ENCODE results near the gene ESF1. TPM values are rescaled to one million over a fixed set of nuclear protein-coding genes. Genes with fewer than 3 reads are reported as not detected.

Gene ESF1
- total and polyA plus RNA-seq, 10 of the 15 experiments (the other 5 are each of a cell fraction or from before 2014, with no cell fraction given), result 9.2 to 36.2 (median 18.4) TPM

DNA sequence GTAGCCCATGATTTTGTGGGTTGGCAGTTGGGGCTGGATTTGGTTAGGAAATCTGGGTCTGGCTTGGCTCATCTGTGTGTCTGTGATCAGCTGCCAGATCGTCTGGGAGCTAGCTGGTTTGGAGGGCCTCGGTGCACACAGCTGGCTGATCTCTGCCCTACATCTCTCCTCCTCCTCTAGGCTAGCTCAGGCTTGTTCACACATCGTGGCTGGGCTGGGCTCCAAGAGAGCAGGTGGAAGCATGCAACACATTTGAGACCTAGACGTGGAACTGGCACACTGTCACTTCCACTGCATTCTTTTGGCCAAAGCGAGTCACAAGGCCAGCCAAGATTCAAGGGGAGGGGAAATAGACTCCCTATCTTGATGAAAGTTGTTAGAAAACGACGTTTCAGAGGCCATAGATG lies 16.0 kb upstream of the ESF1 start:
- WGBS (ENCODE audit: insufficient coverage, insufficient replicate concordance, low lambda C conversion rate, missing lambda C conversion rate), result 97% methylated on average over 7 of the region's 7 CpGs
- intact Hi-C loops (cut with micrococcal nuclease; ENCODE audit: unreplicated experiment), result no loop called here
- ChIA-PET RAD21 (ENCODE audit: unreplicated experiment) (no interaction called here), CTCF (interaction anchor here (2.1 kb wide), 1 partner anchor 13 kb away, joined by 16 read pairs; no protein-coding TSS in a partner anchor), SMC1A (ENCODE audit: uncharacterized antibody, unreplicated experiment) (interaction anchor here (0.7 to 0.8 kb wide), 2 partner anchors 19 to 24 kb away, joined by 3 to 4 read pairs; no protein-coding TSS in a partner anchor), POLR2A (no interaction called here)
- Histone ChIP-seq H3K27ac (ENCODE audit: control insufficient read depth, insufficient read depth) (no peak overlapping the region), H3K4me1 (ENCODE audit: control insufficient read depth, insufficient read depth, low read length) (no peaks in the 10 kb centered on the region), H2AFZ (ENCODE audit: control insufficient read depth, low read depth, low read length) (no peak overlapping the region), H3K9me3 (replicated peaks; ENCODE audit: control insufficient read depth, insufficient read depth, low read length) (no peaks in the 10 kb centered on the region), H3K9ac (ENCODE audit: control insufficient read depth, insufficient read depth, low read length) (no peak overlapping the region), H3K4me2 (ENCODE audit: control insufficient read depth, insufficient read depth) (no peak overlapping the region), H4K20me1 (ENCODE audit: control insufficient read depth, insufficient read depth) (no peaks in the 10 kb centered on the region), H3K4me3 (no peak overlapping the region), H3K27me3 (replicated peaks in 1 of 2; ENCODE audit: control insufficient read depth in 2 of 2, insufficient read depth in 2 of 2, low read length in 1 of 2) (no peaks in the 10 kb centered on the region), H3K79me2 (ENCODE audit: control insufficient read depth, insufficient read depth, low read length) (no peaks in the 10 kb centered on the region), H3K36me3 (ENCODE audit: control insufficient read depth in 2 of 2, insufficient read depth in 2 of 2, low read length in 1 of 2) (peaks cover 5 to 14% of the 10 kb centered on the region in 2 experiments)
- ATAC-seq (no peak), DNase-seq (ENCODE audit: low read depth, low spot score) (no peak), FAIRE-seq (no peak)
- in situ Hi-C loops (cut with MboI), result no loop called here
- TF ChIP-seq, protein P1, sequence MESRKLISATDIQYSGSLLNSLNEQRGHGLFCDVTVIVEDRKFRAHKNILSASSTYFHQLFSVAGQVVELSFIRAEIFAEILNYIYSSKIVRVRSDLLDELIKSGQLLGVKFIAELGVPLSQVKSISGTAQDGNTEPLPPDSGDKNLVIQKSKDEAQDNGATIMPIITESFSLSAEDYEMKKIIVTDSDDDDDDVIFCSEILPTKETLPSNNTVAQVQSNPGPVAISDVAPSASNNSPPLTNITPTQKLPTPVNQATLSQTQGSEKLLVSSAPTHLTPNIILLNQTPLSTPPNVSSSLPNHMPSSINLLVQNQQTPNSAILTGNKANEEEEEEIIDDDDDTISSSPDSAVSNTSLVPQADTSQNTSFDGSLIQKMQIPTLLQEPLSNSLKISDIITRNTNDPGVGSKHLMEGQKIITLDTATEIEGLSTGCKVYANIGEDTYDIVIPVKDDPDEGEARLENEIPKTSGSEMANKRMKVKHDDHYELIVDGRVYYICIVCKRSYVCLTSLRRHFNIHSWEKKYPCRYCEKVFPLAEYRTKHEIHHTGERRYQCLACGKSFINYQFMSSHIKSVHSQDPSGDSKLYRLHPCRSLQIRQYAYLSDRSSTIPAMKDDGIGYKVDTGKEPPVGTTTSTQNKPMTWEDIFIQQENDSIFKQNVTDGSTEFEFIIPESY (IDR thresholded peaks at IDR 0.05), result no peak
- no peak for TF ChIP-seq PML (IDR thresholded peaks at IDR 0.05; ENCODE audit: low read length)
- TF ChIP-seq IKZF1 (conservative IDR thresholded peaks at IDR 0.05), result no peak
- TF ChIP-seq POU2F2 (IDR thresholded peaks at IDR 0.05; ENCODE audit: borderline replicate concordance, low read depth, low read length), result no peak
- TF ChIP-seq, protein P2, sequence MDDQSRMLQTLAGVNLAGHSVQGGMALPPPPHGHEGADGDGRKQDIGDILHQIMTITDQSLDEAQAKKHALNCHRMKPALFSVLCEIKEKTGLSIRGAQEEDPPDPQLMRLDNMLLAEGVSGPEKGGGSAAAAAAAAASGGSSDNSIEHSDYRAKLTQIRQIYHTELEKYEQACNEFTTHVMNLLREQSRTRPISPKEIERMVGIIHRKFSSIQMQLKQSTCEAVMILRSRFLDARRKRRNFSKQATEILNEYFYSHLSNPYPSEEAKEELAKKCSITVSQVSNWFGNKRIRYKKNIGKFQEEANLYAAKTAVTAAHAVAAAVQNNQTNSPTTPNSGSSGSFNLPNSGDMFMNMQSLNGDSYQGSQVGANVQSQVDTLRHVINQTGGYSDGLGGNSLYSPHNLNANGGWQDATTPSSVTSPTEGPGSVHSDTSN (IDR thresholded peaks at IDR 0.05; ENCODE audit: insufficient replicate concordance, low read depth, low read length), result no peak
- no peak for TF ChIP-seq ZNF622 (IDR thresholded peaks at IDR 0.05)
- TF ChIP-seq, protein P3, sequence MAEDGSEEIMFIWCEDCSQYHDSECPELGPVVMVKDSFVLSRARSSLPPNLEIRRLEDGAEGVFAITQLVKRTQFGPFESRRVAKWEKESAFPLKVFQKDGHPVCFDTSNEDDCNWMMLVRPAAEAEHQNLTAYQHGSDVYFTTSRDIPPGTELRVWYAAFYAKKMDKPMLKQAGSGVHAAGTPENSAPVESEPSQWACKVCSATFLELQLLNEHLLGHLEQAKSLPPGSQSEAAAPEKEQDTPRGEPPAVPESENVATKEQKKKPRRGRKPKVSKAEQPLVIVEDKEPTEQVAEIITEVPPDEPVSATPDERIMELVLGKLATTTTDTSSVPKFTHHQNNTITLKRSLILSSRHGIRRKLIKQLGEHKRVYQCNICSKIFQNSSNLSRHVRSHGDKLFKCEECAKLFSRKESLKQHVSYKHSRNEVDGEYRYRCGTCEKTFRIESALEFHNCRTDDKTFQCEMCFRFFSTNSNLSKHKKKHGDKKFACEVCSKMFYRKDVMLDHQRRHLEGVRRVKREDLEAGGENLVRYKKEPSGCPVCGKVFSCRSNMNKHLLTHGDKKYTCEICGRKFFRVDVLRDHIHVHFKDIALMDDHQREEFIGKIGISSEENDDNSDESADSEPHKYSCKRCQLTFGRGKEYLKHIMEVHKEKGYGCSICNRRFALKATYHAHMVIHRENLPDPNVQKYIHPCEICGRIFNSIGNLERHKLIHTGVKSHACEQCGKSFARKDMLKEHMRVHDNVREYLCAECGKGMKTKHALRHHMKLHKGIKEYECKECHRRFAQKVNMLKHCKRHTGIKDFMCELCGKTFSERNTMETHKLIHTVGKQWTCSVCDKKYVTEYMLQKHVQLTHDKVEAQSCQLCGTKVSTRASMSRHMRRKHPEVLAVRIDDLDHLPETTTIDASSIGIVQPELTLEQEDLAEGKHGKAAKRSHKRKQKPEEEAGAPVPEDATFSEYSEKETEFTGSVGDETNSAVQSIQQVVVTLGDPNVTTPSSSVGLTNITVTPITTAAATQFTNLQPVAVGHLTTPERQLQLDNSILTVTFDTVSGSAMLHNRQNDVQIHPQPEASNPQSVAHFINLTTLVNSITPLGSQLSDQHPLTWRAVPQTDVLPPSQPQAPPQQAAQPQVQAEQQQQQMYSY (CRISPR knock-in tag; IDR thresholded peaks at IDR 0.05), result no peak
- TF ChIP-seq TCF12 (IDR thresholded peaks at IDR 0.05; ENCODE audit: low read depth, low read length), result no peak
- no peak for TF ChIP-seq IKZF2 (IDR thresholded peaks at IDR 0.05)
- TF ChIP-seq BACH1 (IDR thresholded peaks at IDR 0.05; ENCODE audit: borderline replicate concordance), result no peak
- TF ChIP-seq CBX3 (IDR thresholded peaks at IDR 0.05; ENCODE audit: borderline replicate concordance, low read depth), result no peak
- TF ChIP-seq, protein P4, sequence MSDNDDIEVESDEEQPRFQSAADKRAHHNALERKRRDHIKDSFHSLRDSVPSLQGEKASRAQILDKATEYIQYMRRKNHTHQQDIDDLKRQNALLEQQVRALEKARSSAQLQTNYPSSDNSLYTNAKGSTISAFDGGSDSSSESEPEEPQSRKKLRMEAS (IDR thresholded peaks at IDR 0.05; ENCODE audit: low read depth, low read length), result no peak
- no peak for TF ChIP-seq LARP7 (IDR thresholded peaks at IDR 0.05)
- TF ChIP-seq NFIC (IDR thresholded peaks at IDR 0.05; ENCODE audit: low read depth, low read length), result no peak
- BruUV-seq (replicated peaks), result no TSS peak

Measured in GM12878 (cell line).